Measurements from ENCODE around the gene OXCT2. TPM values are rescaled to one million over a fixed set of nuclear protein-coding genes. Genes with fewer than 3 reads are reported as not detected.
"Not testable (repeated sequence)": the region's sequence is repeated elsewhere in the genome, so short reads cannot be mapped to it uniquely, and the experiment has no call there.

The OXCT2 gene
- total RNA-seq, result 1 to 10 TPM in 1 of 4 donors, under 1 TPM in 1, not detected in 2; 0.94 to 1.1 TPM

DNA sequence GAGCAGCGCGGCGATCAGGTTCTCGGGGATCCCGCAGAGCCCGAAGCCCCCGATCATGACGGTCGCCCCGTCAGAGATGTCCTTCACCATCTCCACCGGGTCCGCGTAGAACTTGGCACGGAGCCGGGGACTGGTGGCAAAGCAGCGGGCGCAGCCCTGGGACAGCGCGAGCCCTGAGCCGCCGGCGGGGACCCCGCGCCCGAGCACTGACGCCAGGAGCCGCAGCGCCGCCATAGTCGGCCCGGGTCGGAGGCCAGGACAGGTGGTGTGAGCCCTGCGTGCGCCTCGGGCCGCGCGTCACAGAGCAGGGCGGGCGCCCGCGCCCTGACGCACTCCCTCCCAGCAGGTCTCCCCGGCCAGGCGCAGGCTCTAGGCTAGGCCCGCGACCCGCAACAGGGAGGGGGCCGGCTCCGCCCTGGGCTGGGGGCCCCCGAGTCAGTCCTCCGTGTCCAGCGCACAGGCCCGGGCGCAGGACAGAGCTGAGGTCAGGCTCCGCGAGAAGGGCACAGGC is at the start of gene OXCT2:
Gene OXCT2, minus strand, starts transcription at position 327 of the 511 bp plus-strand sequence. Its CDS starts 93 bp downstream, at position 234.
- TF ChIP-seq, protein P1, sequence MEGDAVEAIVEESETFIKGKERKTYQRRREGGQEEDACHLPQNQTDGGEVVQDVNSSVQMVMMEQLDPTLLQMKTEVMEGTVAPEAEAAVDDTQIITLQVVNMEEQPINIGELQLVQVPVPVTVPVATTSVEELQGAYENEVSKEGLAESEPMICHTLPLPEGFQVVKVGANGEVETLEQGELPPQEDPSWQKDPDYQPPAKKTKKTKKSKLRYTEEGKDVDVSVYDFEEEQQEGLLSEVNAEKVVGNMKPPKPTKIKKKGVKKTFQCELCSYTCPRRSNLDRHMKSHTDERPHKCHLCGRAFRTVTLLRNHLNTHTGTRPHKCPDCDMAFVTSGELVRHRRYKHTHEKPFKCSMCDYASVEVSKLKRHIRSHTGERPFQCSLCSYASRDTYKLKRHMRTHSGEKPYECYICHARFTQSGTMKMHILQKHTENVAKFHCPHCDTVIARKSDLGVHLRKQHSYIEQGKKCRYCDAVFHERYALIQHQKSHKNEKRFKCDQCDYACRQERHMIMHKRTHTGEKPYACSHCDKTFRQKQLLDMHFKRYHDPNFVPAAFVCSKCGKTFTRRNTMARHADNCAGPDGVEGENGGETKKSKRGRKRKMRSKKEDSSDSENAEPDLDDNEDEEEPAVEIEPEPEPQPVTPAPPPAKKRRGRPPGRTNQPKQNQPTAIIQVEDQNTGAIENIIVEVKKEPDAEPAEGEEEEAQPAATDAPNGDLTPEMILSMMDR (IDR thresholded peaks at IDR 0.05; ENCODE audit: low read depth), result not testable (repeated sequence)

DNA sequence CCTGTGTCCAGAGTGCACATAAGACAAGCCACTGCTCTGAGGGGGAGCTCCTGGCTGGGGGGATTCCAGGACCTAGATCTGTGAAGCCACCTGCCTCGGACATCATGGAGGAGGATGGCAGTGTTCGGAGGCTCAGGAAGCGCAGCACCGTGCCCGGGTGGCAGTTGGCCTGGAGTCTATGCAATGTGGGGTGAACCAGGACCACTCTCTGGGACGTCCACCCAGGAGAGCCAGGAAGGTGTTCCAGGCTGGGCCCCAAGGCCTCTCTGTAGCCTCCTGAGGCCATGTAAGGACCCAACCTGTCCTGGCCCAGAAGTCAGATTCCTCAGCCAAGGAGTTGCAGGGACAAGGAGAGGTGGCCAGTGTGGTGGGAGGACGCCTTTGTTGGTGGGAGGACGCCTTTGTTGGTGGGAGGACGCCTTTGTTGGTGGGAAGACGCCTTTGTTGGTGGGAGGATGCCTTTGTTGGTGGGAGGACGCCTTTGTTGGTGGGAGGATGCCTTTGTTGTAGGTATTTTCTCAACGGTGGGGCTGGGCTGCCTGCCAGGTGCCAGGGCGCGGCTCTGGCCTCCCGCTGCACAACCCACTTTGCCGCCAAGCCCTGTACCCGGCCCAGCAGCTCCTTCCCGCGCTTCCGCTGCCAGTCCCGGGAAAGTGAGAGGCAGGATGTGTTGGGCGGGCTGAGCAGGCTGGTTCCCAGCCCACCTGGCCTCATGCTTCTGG is 48.1 kb upstream of the OXCT2 start:
- TF ChIP-seq, protein P1 (IDR thresholded peaks at IDR 0.05; ENCODE audit: low read depth), result no peak

DNA sequence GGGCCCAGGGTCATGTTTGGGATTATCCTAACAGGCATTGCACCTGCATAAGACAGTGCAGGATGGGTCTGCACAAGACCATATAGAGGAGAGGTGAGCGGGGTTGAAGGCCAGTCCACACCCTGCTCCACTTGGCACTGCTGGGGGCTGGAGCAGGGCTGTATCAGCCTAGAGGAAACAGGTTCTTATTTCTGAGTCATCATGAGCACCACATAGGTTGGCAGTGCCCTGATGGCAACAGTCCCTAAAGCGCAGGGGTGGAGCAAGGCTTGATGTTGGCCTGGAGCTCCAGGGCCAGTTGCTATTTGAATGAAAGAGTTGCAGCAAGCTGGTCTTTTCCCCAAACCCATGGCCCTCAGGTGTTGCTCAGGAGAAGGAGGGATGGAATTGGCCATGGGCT is 47.3 kb upstream of the OXCT2 start:
- TF ChIP-seq, protein P1 (IDR thresholded peaks at IDR 0.05; ENCODE audit: low read depth), result no peak

DNA sequence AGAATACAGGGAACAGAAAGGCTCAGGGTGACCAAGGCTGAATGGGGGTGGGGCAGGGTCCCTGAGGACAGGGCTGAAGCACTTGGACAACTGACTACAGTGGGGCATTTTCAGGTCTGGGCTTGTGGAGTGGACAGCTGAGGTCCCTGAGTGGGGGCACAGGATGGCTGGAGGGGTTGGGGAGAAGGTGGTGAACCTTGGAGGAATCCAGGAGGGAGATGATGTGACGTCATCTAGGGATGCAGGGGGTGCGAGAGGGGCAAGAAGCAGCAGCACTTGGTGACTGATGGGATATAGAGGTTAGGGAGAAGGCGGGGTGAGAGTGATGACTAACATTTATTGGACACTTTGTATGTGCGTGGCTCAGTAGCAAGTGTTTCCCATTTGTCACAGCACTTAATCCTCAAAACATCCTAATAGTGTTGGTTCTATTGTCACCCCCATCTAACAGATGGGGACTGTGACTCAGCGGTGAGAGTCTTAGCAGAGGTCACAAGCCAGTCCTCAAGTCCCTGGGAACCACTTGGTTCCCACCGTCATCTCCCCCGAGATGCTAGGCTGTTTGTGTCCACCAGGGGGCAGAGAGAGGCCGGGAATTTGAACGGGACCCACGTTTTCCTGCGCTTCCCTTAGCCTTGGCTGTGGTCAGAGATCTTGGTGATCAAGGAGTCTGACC is 45.4 kb upstream of the OXCT2 start:
- TF ChIP-seq, protein P1 (IDR thresholded peaks at IDR 0.05; ENCODE audit: low read depth), result no peak

DNA sequence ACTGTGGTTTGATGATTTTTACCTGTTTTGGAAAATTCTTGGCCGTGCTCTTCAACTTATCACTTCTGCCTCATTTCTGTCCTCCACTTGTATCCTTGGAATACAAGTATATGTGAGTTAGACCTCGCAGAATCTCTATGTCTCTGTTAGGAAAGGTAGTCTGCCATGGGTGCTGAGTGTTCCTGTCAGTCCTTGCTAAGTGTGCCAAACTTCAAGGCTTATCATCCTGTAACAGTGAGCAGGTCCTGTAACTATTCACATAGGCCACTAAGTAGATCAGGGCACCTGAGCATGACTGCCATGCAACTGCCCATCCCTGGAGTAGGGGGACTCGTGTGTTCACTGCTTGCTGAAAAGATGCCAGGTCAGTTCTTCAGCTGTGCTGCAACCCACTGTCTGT is 41.8 kb upstream of the OXCT2 start:
- TF ChIP-seq, protein P1 (IDR thresholded peaks at IDR 0.05; ENCODE audit: low read depth), result no peak

DNA sequence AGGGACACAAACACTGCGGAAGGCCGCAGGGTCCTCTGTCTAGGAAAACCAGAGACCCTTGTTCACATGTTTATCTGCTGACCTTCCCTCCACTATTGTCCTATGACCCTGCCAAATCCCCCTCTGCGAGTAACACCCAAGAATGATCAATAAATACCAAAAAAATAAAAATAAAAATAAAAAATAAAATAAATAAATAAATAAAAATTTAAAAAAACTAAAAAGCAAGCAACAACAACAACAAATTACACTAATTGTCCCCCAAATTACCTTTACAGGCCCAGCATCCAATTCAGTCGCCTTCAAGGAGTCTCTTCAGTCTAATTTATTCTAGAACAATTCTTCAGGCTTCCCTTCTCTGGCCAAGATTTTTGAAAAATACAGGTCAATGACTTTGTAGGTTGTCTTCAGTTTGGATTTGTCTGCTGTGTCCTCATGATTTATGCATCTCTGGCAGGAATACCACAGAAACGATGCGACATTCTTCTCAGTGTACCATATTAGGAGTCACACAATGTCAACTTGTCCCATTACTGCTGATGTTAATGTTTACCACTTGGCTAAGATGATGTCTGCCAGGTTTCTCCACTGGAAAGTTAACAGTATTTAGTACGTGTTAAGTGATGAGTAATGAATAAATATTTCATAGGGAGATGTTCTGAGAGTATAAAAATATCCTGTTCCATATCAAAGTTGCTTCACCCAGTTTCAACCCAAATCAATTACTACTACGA is 37.8 kb upstream of the OXCT2 start:
- TF ChIP-seq, protein P1 (IDR thresholded peaks at IDR 0.05; ENCODE audit: low read depth), result no peak

DNA sequence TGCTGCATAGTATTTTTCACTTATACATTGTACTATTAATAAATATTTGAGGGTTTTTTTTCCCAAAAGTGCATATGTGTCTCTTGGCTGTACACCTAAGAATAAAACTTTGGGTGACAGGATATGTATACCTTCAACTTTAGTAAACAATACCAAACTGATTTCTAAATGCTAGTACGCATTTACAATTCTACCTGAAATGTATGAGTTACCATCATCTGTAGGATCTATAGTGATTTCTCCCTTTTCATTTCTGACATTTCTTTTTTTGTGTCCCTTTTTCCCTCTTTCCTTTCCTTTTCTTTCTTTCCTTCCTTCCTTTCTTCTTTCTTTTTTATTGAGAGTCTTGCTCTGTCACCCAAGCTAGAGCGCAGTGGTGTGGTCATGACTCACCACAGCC is 34.2 kb upstream of the OXCT2 start:
- TF ChIP-seq, protein P1 (IDR thresholded peaks at IDR 0.05; ENCODE audit: low read depth), result no peak

Data from subcutaneous adipose tissue (tissue), 4 donors.